Mononuclear cell (primary cell): Measurements from ENCODE around the gene FAM83C. TPM values are rescaled to one million over a fixed set of nuclear protein-coding genes. Genes with fewer than 3 reads are reported as not detected.
"Not testable (repeated sequence)": the region's sequence is repeated elsewhere in the genome, so short reads cannot be mapped to it uniquely, and the experiment has no call there.

Experiments
- H3K27me3 ChIP-seq: 2 replicates; pipeline ENCODE4 v1.6.0; 2011; ENCODE audit warnings: low read length, control low read depth; ENCODE audit not compliant: insufficient read depth
- H3K4me1 ChIP-seq: 2 replicates; pipeline ENCODE4 v1.5.1; 2011; ENCODE audit warnings: mild to moderate bottlenecking, low read length, control low read depth; ENCODE audit not compliant: insufficient read depth
- H3K4me3 ChIP-seq: 2 replicates; pipeline ENCODE4 v1.5.1; 2011; ENCODE audit warnings: mild to moderate bottlenecking, low read length, moderate library complexity
- H3K9me3 ChIP-seq: 2 replicates; pipeline ENCODE4 v1.5.1; 2011; ENCODE audit warnings: low read depth, mild to moderate bottlenecking, control low read depth, low read length
- total RNA-seq: library from RNA; depleted of rRNA; stranded (reverse); fragments of >200 nt; gene quantifications from one replicate; pipeline ENCODE4 v1.2.3, GENCODE V29; 2012

The FAM83C gene
- total RNA-seq, 1 donor, result not detected

- Histone ChIP-seq H3K27me3 (no peaks in the 10 kb centered on the region), H3K4me1 (peaks cover 11% of the 10 kb centered on the region), H3K9me3 (no peaks in the 10 kb centered on the region), H3K4me3 (no peak overlapping the region)
These were observed 18.6 kb downstream of the FAM83C start for GRCh38 chr20:35273449-35274171.

DNA sequence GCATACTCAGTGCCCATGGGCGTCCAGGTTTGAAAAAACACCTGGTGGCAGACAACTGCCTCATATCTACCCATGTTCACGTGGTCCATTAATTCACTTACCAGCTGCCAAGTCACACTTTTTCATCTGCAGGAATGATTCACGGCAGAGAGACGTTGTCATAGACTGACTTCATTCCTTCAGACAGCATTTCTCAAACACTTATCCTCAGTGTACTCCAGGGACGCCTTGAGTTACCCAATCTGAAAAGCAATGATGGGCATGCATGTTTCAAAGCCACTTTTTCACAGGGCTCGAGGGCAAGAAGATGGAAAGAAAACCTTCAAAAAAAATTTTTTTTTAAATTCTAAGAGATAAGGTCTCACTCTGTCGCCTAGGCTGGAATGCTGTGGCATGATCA, 20.3 kb downstream of the FAM83C start:
- no peaks in the 10 kb centered on the region for H3K27me3 ChIP-seq
- no peaks in the 10 kb centered on the region for H3K9me3 ChIP-seq
- no peak overlapping the region for H3K4me3 ChIP-seq
- peaks cover 8% of the 10 kb centered on the region for H3K4me1 ChIP-seq

DNA sequence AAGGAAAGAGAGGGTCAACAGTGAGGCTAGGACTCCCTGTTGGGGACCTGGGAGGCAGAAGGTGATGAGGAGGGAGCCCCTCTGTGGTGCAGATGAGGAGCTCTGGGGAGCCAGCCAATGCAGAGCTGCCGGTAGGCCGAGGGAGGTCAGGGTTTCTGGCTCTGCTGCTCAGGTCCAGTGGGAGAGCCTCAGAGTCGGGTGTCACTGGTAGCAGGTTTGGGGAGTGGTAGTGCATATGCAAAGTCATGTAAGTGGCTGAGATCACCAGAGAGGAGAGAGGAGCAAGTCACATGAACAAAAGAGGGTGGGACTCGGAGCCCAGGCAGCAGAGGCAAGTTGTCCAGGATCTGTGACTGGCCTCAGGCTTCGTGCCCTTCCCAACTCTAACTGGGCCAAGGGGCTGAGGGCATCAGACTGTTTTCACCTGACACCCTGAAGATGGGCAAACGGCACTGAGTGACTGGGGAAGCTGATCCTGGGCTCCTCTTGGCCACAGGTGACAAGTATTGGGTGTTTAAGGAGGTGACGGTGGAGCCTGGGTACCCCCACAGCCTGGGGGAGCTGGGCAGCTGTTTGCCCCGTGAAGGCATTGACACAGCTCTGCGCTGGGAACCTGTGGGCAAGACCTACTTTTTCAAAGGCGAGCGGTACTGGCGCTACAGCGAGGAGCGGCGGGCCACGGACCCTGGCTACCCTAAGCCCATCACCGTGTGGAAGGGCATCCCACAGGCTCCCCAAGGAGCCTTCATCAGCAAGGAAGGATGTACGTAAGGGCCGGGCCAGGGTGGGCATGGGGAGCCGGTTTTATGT, 20.9 kb downstream of the FAM83C start:
- Histone ChIP-seq H3K9me3 (no peaks in the 10 kb centered on the region), H3K27me3 (no peaks in the 10 kb centered on the region), H3K4me3 (no peak overlapping the region), H3K4me1 (peaks cover 2% of the 10 kb centered on the region)

GRCh38 chr20:35270021-35270902, 22.0 kb downstream of the FAM83C start:
- no peak overlapping the region for H3K4me3 ChIP-seq
- H3K4me1 ChIP-seq, result no peaks in the 10 kb centered on the region
- H3K9me3 ChIP-seq, result no peaks in the 10 kb centered on the region
- H3K27me3 ChIP-seq, result no peaks in the 10 kb centered on the region

DNA sequence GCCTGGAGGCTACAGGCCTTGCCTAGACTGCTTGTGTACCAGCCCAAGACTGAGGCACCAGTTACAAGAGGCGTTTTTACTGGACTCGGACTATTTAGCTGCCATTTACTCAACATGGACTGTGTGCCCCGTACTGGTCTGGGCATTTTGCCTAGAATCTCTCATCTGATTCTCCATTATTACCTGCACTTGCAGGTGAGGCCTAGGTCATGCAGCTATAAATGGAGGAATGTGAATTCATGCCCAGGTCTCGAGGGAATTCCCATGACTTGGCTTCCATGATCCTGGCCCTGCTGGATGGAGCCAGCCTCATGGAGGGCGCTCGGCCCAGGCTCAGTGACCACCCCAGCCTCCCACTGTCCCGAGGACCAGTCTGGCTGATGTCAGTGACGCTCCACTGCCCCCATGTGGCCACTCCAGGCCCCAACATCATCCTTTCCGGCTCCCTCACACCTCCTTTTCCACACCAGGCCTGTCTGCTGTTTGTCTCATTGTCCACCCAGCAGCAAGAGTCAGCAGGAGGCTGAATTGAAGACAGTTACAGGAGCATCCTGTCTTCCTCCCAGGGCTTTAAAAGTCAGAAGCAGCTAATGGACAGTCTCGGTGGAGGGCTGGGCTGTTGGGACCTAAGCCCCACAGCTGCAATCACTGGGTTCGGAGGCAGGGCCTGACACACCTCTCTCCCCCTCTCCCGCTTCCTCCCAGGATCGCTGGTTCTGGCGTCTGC, 23.0 kb downstream of the FAM83C start:
- Histone ChIP-seq H3K4me1 (no peaks in the 10 kb centered on the region), H3K27me3 (no peaks in the 10 kb centered on the region), H3K4me3 (no peak overlapping the region), H3K9me3 (no peaks in the 10 kb centered on the region)

DNA sequence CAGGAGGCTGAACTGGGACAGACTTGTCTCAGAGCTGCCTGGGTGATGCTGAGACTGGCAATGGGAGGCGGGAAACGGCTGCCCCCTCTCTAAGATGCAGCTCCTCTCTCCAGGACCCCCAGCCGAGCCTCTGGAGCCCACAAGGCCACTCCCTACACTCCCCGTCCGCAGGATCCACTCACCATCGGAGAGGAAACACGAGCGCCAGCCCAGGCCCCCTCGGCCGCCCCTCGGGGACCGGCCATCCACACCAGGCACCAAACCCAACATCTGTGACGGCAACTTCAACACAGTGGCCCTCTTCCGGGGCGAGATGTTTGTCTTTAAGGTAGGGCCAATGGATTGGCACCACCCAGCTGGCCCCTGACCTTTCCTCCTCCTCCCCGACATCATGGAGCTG, 25.1 kb downstream of the FAM83C start:
- Histone ChIP-seq H3K4me1 (no peaks in the 10 kb centered on the region), H3K9me3 (no peaks in the 10 kb centered on the region), H3K4me3 (no peak overlapping the region), H3K27me3 (no peaks in the 10 kb centered on the region)

DNA sequence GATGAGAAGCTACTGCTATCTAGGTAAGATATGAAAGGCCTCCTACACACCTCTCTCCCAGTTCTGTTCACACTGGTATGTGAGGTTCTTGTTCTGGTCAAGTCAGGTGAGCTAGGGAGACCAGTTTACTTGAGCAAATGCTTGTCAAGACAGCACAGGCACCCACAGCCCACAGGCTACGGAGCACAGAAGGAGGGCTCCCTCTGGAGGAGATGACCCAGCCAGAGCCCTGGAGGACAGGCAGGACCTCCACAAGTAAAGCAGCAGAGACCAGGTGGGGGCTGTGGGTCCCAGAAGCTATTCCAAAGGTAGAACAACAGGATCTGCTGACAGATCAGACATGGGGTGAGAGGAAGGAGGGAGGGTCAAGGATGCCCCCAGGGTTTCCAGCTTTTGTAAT, 27.5 kb downstream of the FAM83C start:
- no peaks in the 10 kb centered on the region for H3K27me3 ChIP-seq
- no peaks in the 10 kb centered on the region for H3K9me3 ChIP-seq
- no peak overlapping the region for H3K4me3 ChIP-seq
- H3K4me1 ChIP-seq, result no peaks in the 10 kb centered on the region

DNA sequence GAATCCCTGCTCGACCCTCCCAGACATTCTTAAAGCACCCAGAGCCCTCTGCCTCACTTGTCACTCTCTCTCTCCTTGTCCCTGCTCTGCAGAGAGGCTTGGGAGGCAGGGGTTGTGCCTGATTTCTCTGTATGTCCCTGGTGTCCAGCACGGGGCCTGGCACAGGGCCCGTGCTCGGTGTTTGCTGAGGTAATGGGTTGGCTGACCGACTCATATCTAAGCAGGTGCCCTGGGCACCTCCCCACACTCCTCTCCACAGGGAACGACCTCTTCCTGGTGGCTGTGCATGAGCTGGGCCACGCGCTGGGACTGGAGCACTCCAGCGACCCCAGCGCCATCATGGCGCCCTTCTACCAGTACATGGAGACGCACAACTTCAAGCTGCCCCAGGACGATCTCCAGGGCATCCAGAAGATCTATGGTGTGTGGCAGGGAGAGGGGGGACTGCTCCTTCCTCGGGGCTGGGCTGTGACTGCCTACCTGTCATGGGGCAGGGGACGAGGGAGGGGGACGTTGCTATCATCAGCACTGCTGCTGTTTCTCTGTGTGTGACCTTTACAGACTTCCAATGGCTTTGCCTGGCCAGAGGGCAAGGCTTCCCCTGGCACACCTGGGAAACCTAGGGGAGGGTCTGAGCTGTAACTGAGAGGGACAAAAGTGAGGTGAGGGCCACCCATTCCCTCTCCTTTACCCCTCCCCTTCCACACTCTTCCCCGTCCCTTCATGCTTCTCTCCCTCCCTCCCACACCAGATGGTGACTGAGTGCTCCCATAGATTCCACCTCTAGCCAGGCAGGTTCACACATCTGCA, 28.5 kb downstream of the FAM83C start:
- Histone ChIP-seq H3K4me3 (no peak overlapping the region), H3K9me3 (no peaks in the 10 kb centered on the region), H3K4me1 (no peaks in the 10 kb centered on the region), H3K27me3 (no peaks in the 10 kb centered on the region)

DNA sequence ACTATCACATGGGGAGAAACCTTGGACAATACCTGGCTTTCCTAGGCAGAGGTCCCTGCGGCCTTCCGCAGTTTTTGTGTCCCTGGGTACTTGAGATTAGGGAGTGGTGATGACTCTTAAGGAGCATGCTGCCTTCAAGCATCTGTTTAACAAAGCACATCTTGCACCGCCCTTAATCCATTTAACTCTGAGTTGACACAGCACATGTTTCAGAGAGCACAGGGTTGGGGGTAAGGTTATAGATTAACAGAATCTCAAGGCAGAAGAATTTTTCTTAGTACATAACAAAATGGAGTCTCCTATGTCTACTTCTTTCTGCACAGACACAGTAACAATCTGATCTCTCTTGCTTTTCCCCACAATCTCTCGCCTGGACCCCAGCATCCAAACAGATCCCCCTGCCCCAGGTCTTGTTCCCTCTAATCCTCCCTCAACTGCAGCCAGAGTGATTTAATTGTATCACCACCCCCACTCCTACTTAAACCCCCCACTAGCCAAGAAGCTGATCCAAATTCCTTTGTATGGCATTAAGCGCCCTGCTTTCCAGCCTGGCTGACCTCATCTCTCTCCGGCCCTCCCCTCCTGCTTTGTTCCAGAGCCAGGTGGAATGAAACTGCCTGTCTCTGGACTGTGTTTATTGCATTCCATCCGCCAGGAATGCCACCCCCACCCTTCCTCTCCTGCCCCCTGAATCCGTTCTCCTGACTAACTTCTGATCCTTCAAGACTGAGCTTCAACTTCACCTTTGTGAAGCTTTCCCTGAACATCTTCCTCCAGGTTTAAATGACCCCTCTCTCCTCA, 29.3 kb downstream of the FAM83C start:
- H3K27me3 ChIP-seq, H3K4me1 ChIP-seq, H3K9me3 ChIP-seq, H3K4me3 ChIP-seq: not testable (repeated sequence)

DNA sequence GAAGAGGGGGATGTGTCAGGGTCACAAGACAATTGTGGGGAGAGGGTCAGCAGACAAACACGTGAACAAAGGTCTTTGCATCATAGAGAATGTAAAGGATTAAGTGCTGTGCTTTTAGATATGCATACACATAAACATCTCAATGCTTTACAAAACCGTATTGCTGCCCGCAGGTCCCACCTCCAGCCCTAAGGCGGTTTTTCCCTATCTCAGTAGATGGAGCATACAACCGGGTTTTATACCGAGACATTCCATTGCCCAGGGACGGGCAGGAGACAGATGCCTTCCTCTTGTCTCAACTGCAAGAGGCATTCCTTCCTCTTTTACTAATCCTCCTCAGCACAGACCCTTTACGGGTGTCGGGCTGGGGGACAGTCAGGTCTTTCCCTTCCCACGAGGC, 29.9 kb downstream of the FAM83C start:
- H3K4me1 ChIP-seq, H3K27me3 ChIP-seq, H3K9me3 ChIP-seq, H3K4me3 ChIP-seq: not testable (repeated sequence)

DNA sequence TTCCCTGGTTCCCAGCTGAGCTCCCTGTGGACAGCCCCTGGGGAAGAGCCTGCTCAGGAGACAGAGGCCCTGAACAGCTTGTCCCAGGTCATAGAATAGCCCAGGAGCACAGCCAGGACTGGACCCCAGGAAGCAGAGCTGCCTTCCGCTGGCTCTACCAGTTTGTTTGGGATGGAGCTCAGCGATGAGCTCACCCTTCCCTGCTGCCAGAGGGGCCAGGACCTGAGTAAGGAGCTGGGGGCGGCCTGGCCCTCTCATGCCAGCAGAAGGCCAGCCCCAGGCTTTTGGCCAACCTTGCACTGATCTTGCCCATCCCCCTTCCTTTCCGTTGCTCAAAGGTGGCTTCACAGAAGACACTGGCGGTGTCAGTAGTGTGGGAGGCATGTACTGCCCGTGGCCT, 31.8 kb downstream of the FAM83C start:
- Histone ChIP-seq H3K9me3 (no peaks in the 10 kb centered on the region), H3K4me1 (no peaks in the 10 kb centered on the region), H3K4me3 (no peak overlapping the region), H3K27me3 (no peaks in the 10 kb centered on the region)

- Histone ChIP-seq H3K9me3 (no peaks in the 10 kb centered on the region), H3K27me3 (no peaks in the 10 kb centered on the region), H3K4me1 (peaks cover 6% of the 10 kb centered on the region), H3K4me3 (no peak overlapping the region)
These were observed 34.9 kb downstream of the FAM83C start for GRCh38 chr20:35257175-35257909.

- Histone ChIP-seq H3K9me3 (no peaks in the 10 kb centered on the region), H3K27me3 (no peaks in the 10 kb centered on the region), H3K4me1 (peaks cover 29% of the 10 kb centered on the region), H3K4me3 (no peak overlapping the region)
These were observed 37.7 kb downstream of the FAM83C start for GRCh38 chr20:35254448-35254999.
